HG03460 (cell line): ENCODE results near the gene INSYN2B.
"Not testable (repeated sequence)": the region's sequence is repeated elsewhere in the genome, so short reads cannot be mapped to it uniquely, and the experiment has no call there.

ENCODE experiments used
- ATAC-seq: cut with Tn5 transposase; IDR thresholded peaks from one replicate; pipeline ENCODE4 v1.9.1; 2021; ENCODE audit not compliant: unreplicated experiment

Gene INSYN2B

DNA sequence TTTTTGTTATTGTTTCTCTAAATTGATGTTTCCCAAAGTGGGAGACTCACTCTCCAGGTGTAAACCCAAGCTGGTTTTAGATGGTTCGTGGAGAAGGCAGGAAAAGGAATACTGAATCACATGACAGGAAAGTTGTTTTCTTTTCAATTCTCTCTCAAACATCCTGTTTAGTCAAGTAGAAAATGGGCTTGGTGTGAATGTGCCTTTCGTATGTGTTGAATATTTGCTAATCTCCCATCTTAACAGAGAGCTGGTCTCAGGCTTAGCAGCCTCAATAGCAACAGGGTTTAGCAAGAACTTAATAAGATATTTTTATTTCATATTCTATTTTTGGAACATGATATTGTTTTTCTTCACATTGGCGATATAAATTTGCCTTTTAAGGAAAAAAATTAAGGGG, 119.7 kb downstream of the INSYN2B start:
- peak; percentile 69 for ATAC-seq

GRCh38 chr5:169856571-169856970, 123.7 kb downstream of the INSYN2B start:
- no peak for ATAC-seq

GRCh38 chr5:169851321-169851850, 128.9 kb downstream of the INSYN2B start:
- ATAC-seq, result no peak

GRCh38 chr5:169850409-169850808, 129.9 kb downstream of the INSYN2B start:
- no peak for ATAC-seq

GRCh38 chr5:169848792-169849191, 131.5 kb downstream of the INSYN2B start:
- no peak for ATAC-seq

DNA sequence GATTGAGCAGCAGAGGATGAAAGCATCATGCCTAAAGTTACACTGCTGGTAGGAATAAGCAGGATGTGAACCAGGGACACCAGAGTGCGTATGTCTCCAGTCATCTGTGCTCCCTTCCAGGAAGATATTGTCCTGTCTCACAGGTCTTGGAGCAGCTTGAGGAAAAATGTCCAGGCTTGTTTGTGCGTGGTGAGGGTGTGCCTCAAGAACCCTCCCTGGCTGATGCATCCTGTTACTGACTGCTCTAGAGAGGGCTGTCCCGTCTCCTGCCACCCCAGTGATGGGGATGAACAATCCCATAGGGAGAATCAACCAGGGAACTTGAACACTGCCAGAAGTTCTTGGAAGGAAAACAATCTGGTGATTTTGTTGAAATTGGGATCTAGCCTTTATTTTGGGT, 132.0 kb downstream of the INSYN2B start:
- no peak for ATAC-seq

- ATAC-seq, result no peak
These were observed 132.8 kb downstream of the INSYN2B start for GRCh38 chr5:169847519-169847918.

DNA sequence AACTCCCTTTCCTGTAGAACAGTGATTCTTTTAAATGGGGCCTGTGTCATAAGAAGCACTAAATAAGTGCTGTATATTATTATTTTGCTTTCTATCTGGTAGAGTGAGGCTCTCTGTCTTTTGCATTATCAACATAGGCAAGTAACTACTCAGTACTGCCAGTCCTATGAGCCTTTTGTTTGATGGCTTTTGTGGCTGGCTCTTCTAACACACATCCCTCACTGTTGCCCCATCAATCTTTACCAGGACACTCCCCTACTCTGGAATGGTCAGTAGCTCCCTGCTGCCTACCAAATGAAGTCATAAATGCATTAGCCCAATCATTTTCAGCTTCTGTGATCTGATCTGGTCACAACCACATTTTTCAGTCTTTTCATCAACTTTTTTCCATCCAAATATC, 137.6 kb downstream of the INSYN2B start:
- ATAC-seq, result no peak

DNA sequence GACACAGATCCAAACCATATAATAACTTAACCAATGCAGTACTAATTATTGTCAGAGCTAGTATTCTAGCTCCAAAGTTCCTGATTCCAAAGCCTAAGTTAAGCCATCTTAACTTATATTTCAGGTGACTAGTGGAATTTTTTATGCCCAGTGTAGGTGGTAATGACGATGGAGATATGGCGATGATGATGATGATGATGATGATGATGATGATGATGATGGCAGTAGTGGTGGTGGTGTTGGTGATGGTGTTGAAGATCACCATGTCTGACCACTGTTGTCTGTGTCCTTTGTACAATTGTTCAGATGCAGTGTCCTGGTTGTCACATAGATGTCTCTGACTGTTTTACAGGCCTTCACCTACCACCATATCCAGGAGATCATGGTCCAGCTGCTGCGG, 139.9 kb downstream of the INSYN2B start:
- no peak for ATAC-seq

- peak; percentile 87 for ATAC-seq
These were observed 141.6 kb downstream of the INSYN2B start for GRCh38 chr5:169838688-169839087.

DNA sequence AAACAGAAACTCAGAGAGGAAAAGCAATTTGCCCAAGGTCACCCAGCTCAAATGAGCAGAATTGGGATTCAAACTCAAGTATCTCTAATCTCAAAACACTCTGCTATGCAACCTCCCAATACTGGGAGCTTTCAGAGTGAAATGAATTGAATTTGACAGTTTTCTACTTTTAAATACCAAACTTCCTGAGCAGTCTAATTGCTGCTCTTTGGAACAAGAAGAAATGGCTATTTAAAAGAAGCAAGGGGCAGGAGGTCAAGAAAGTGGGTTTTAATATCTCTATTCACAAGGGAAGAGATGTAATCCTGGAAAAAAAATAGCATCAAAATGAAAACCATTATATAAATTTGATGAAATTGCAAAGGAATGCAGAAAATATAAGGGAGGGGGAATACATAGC, 142.6 kb downstream of the INSYN2B start:
- no peak for ATAC-seq

GRCh38 chr5:169836835-169837536, 143.3 kb downstream of the INSYN2B start:
- ATAC-seq, result no peak

DNA sequence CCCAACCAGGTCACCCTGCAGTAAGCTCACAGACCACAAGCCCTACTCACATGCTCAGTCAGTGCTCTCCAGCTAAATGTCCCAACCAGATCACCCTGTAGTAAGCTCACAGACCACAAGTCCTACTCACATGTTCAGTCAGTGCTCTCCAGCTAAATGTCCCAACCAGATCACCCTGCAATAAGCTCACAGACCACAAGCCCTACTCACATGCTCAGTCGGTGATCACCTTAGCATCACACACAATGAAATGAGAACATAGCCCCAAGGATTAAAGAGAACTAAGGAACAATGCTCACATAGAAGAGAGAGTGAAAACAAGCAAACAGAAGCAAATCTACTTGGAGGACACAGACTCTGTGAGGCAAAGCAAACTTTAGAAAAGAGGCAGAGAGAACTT, 145.8 kb downstream of the INSYN2B start:
- ATAC-seq, result not testable (repeated sequence)

GRCh38 chr5:169833681-169834292, 146.5 kb downstream of the INSYN2B start:
- ATAC-seq, result not testable (repeated sequence)

DNA sequence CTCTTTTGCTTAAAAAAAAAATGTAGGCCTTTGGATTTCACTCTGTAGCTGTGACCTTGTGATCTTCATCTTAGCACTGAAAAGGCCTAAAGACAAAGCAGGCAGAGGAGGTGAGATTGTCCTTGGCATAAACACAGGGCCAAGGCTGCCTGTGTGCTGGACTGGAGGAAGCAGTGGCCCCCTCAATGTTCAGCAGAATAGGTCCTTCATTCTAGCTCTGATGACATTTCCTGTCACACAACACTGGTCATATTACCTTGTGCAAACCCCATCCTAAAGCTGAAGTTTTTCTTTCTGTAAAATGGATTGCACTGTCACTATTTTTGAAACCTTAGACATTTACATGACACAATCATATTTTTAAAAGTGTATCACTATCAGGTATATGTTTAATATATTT, 147.4 kb downstream of the INSYN2B start:
- peak; percentile 48 for ATAC-seq

GRCh38 chr5:169832304-169832703, 148.0 kb downstream of the INSYN2B start:
- ATAC-seq, result no peak

DNA sequence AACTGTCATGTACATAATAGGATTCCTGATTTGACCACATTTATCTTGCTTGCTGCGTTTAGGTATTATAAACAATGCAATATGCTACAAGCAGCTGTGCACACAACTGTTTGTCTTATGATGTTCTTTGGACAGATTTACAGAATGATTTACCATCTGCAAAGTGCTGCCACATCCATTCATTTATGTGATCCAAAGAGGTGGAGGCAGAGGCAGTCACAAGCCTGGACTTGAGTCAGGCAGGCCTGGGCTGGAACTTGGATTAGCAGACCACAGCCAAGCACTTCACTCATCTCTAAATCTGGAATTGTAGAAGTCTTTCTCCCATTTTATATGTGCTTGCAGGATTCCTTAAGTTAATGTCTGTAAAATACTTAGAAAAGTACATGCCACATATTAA, 149.0 kb downstream of the INSYN2B start:
- no peak for ATAC-seq

DNA sequence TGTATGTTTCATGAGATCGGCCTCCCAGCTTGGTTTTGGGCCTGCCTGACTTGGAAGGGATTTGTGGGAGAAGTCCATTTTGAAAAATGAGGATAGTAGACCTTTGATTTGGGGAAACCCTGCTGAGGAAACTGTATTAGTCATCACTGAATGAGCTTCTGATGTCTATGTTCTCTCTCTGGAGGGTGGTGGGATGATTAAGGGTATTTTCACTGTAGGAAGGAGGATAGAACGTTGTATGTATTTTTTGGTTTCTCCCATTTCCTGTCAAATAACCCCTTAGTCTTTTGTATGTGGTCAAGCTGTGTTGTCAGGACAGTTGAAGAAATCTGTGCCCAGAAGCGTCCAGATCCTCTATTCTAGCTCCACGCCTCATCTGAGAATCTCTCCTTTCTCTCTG, 151.9 kb downstream of the INSYN2B start:
- ATAC-seq, result peak; percentile 52

- no peak for ATAC-seq
These were observed 152.5 kb downstream of the INSYN2B start for GRCh38 chr5:169827769-169828168.

DNA sequence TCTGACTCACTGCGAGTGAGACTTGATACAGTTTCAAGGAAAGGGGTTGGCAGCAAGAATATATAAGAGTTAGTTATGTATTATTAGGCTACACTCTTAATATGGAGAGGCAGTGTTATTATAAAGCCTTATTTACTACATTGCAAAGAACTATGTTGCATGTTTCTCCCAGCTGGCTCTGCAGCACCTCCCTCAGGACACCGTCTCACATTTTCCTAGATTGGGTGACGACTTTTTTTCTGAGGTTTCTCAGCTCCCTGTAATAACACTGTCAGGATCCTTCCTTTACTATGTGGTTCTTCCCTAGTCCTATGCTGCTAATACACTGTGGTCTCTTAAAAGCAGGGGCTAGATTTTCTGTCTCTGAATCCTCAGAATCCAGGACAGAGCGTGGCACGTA, 153.7 kb downstream of the INSYN2B start:
- ATAC-seq, result no peak

DNA sequence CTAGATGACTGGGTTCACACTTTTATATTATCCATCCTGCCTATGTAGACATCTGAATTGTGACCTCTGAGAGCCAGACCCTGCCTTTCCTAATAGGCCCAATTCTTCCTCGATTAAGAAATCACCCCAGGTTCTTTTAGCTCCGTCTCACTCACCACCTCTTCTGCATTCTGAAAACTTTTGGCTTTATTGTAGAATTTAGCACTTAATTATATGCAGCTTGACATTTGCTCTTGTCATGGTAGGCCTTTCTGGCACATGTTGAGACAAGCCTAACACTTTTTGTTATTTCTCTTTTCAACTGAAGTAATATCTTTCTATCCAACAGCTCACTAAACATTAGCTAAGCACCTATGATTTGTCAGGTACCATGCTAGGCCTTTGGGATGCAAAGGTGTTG, 163.3 kb downstream of the INSYN2B start:
- ATAC-seq, result no peak

DNA sequence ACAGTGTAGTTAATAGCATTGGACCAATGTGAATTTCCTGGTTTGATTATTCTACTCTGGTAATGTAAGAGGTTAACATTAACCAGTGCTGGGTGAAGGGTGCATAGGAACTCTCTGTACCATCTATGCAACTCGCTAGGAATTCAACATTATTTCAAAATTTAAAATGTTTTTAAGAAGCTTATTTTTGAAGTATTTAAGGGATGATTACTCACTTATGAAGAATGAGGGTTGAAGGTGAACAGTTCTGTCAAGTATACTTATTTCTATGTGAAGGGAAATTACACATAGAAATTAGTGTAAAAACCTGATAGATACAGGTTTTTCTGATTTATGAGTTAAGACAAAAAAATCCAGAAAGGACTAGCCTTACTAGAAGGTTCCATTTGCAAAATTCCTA, 165.8 kb downstream of the INSYN2B start:
- no peak for ATAC-seq
